ENCODE measurements around the gene RPAP3. TPM values are rescaled to one million over a fixed set of nuclear protein-coding genes. Genes with fewer than 3 reads are reported as not detected.

Gene RPAP3
- total and polyA plus RNA-seq, 2 experiments from 2014 or later, result 31.4 to 69.9 TPM

GRCh38 chr12:47747126-47747525 is 41.3 kb upstream of the RPAP3 start:
- Histone ChIP-seq H3K36me3 (ENCODE audit: insufficient read depth) (no peaks in the 10 kb centered on the region), H3K79me2 (replicated peaks; ENCODE audit: insufficient read depth) (no peaks in the 10 kb centered on the region), H3K9me2 (ENCODE audit: insufficient read depth) (no peaks in the 10 kb centered on the region), H4K20me1 (replicated peaks; ENCODE audit: insufficient read depth) (no peaks in the 10 kb centered on the region), H3K4me2 (no peak overlapping the region), H2AFZ (no peak overlapping the region), H3K4me1 (ENCODE audit: insufficient read depth) (0 out of 2 replicates have a peak, but pooled peaks cover 4% of the 10 kb centered on the region), H3K27ac (ENCODE audit: low read depth) (no peak overlapping the region), H3F3A (replicated peaks; ENCODE audit: low read depth) (no peaks in the 10 kb centered on the region), H3K27me3 (ENCODE audit: insufficient read depth) (no peaks in the 10 kb centered on the region), H3K4me3 (no peak overlapping the region)
- H3K36me3 Mint-ChIP-seq (ENCODE audit: low read depth), result peaks cover 4% of the 10 kb centered on the region; the same call in 1 of the 3 replicates
- H3K27ac Mint-ChIP-seq, result no peak overlapping the region
- no peak for ATAC-seq
- TF ChIP-seq REST (IDR thresholded peaks at IDR 0.05; ENCODE audit: unreplicated experiment) (no peak), NANOG (IDR thresholded peaks at IDR 0.05; ENCODE audit: borderline replicate concordance) (no peak), CTCF (conservative IDR thresholded peaks at IDR 0.05; ENCODE audit: low read depth in 2 of 2) (no peak), POLR2AphosphoS5 (IDR thresholded peaks at IDR 0.05; ENCODE audit: low read depth) (no peak), EZH2 (IDR thresholded peaks at IDR 0.05; ENCODE audit: low read depth, unreplicated experiment) (no peak), ZNF462 (CRISPR knock-in tag; IDR thresholded peaks at IDR 0.05) (no peak), ETS1 (IDR thresholded peaks at IDR 0.05) (no peak), JUNB (IDR thresholded peaks at IDR 0.05; ENCODE audit: unreplicated experiment) (no peak), EZH2phosphoT487 (IDR thresholded peaks at IDR 0.05; ENCODE audit: unreplicated experiment) (no peak), ZNF114 (CRISPR knock-in tag; IDR thresholded peaks at IDR 0.05) (no peak), STAT1 (IDR thresholded peaks at IDR 0.05; ENCODE audit: unreplicated experiment) (no peak), ZNF331 (CRISPR knock-in tag; IDR thresholded peaks at IDR 0.05; ENCODE audit: low read depth) (no peak)
- H3K4me1 Mint-ChIP-seq, result peaks cover 41% of the 10 kb centered on the region
- H3K9me3 Mint-ChIP-seq, result no peaks in the 10 kb centered on the region; the same call in 2 of the 3 replicates
- no peak for DNase-seq (ENCODE audit: low spot score)
- H3K4me3 Mint-ChIP-seq, result no peak overlapping the region
- H3K27me3 Mint-ChIP-seq (ENCODE audit: insufficient read depth, low read depth, poor library complexity), result peaks cover 29% of the 10 kb centered on the region

Data from GM23338 (cell line).